Liver (tissue), 9 donors: ENCODE measurements around the gene JOSD2. TPM values are rescaled to one million over a fixed set of nuclear protein-coding genes. Genes with fewer than 3 reads are reported as not detected.

Experiments
- DNase-seq: peaks from one replicate; pipeline ENCODE4 v3.0.0-alpha.2; 2017; ENCODE audit warnings: low spot score
- H3K27ac ChIP-seq, 2 donors: one replicate each; pipeline ENCODE4 v1.7.0; 2013; ENCODE audit warnings: inconsistent platforms in 2 of 2, low read length in 2 of 2, control low read depth in 1 of 2, low read depth in 1 of 2, mild to moderate bottlenecking in 1 of 2
- H3K27me3 ChIP-seq, 4 donors: one replicate each; pipeline versions ENCODE4 v1.6.1 to v1.7.0; 2013; ENCODE audit warnings: low read length in 3 of 4, inconsistent platforms in 1 of 4, mild to moderate bottlenecking in 1 of 4, moderate library complexity in 1 of 4; ENCODE audit not compliant: control insufficient read depth in 4 of 4, insufficient read depth in 4 of 4
- H3K36me3 ChIP-seq, 4 donors: one replicate each; pipeline versions ENCODE4 v1.6.1 to v1.7.0; 2013; ENCODE audit warnings: low read length in 3 of 4, mild to moderate bottlenecking in 3 of 4, low read depth in 1 of 4, moderate library complexity in 1 of 4; ENCODE audit not compliant: control insufficient read depth in 4 of 4, insufficient read depth in 3 of 4
- H3K4me1 ChIP-seq, 4 donors: one replicate each; pipeline versions ENCODE4 v1.6.1 to v1.7.0; 2013; ENCODE audit warnings: low read length in 3 of 4, mild to moderate bottlenecking in 3 of 4, moderate library complexity in 1 of 4; ENCODE audit not compliant: control insufficient read depth in 4 of 4, insufficient read depth in 4 of 4
- H3K4me3 ChIP-seq, 3 donors: one replicate each; pipeline versions ENCODE4 v1.6.1 to v1.7.0; 2013; ENCODE audit warnings: low read length in 3 of 3, control low read depth in 1 of 3, low read depth in 1 of 3, mild to moderate bottlenecking in 1 of 3
- H3K9ac ChIP-seq, 2 donors: one replicate each; pipeline ENCODE4 v1.7.0; 2013; ENCODE audit warnings: low read length in 2 of 2, mild to moderate bottlenecking in 2 of 2, moderate library complexity in 2 of 2, control low read depth in 1 of 2, low read depth in 1 of 2
- H3K9me3 ChIP-seq, 4 donors: one replicate each; pipeline versions ENCODE4 v1.6.1 to v1.7.0; 2013; ENCODE audit warnings: low read length in 3 of 4; ENCODE audit not compliant: control insufficient read depth in 4 of 4
- EGR1 ChIP-seq, 2 donors: IDR thresholded peaks; 2 replicates each; pipeline ENCODE4 v1.6.1; 2016 to 2018; ENCODE audit warnings: antibody characterized with exemption in 2 of 2, low read depth in 2 of 2
- FOXA1 ChIP-seq: IDR thresholded peaks from 2 replicates; pipeline ENCODE4 v1.6.1; 2016; ENCODE audit warnings: antibody characterized with exemption
- FOXA2 ChIP-seq: IDR thresholded peaks from 2 replicates; pipeline ENCODE4 v1.6.1; 2016; ENCODE audit warnings: antibody characterized with exemption
- GABPA ChIP-seq, 2 donors: IDR thresholded peaks in 1 of 2; conservative IDR thresholded peaks in 1 of 2; 2 replicates each; pipeline ENCODE4 v1.6.1; 2016; ENCODE audit warnings: antibody characterized with exemption in 2 of 2, mild to moderate bottlenecking in 1 of 2, moderate library complexity in 1 of 2
- HNF4G ChIP-seq: IDR thresholded peaks from 2 replicates; pipeline ENCODE4 v1.6.1; 2016; ENCODE audit warnings: antibody characterized with exemption
- JUND ChIP-seq, 2 donors: IDR thresholded peaks; 2 replicates each; pipeline ENCODE4 v1.6.1; 2016; ENCODE audit warnings: antibody characterized with exemption in 2 of 2
- NR2F2 ChIP-seq: IDR thresholded peaks from 2 replicates; pipeline ENCODE4 v1.6.1; 2016; ENCODE audit warnings: antibody characterized with exemption
- RAD21 ChIP-seq, 2 donors: IDR thresholded peaks; 2 replicates each; pipeline ENCODE4 v1.6.1; 2016; ENCODE audit warnings: antibody characterized with exemption in 2 of 2, mild to moderate bottlenecking in 2 of 2
- SP1 ChIP-seq: IDR thresholded peaks from 2 replicates; pipeline ENCODE4 v1.6.1; 2018; ENCODE audit warnings: antibody characterized with exemption, mild to moderate bottlenecking
- TAF1 ChIP-seq: conservative IDR thresholded peaks from 2 replicates; pipeline ENCODE4 v1.6.1; 2016; ENCODE audit warnings: antibody characterized with exemption, mild to moderate bottlenecking
- YY1 ChIP-seq: IDR thresholded peaks from 2 replicates; pipeline ENCODE4 v1.6.1; 2016; ENCODE audit warnings: antibody characterized with exemption, mild to moderate bottlenecking
- WGBS: extraction: QIAGEN DNeasy Blood & Tissue Kit; methylation state at CpG from one replicate; pipeline ENCODE4 v1.1.7; 2013; 5-methylcytosine and 5-hydroxymethylcytosine counted together
- polyA plus RNA-seq, 2 donors: library from polyadenylated mRNA; stranded (reverse) in 1 of 2; unstranded in 1 of 2; fragments of 200-250 nt in 1 of 2; fragments of >200 nt in 1 of 2; fragmentation: Nextera tagmentation in 1 of 2; extraction: Ambion mirVana in 1 of 2; gene quantifications; one replicate each; pipeline versions ENCODE4 v1.2.1 to v1.2.3, GENCODE V29; 2013 to 2015
- total RNA-seq, 2 donors: library from RNA; depleted of rRNA; stranded (reverse); fragments of >200 nt; gene quantifications; one replicate each; pipeline ENCODE4 v1.2.3, GENCODE V29; 2014
- TF ChIP-seq, protein P1 (sequence below): fragments of 150-350 bp; IDR thresholded peaks from 2 replicates; pipeline ENCODE4 v1.5.1; 2017; ENCODE audit warnings: improper control_type of control experiment, low read depth, low read length; ENCODE audit not compliant: missing input control
- TF ChIP-seq, protein P2 (sequence below): IDR thresholded peaks from 2 replicates; pipeline ENCODE4 v1.6.1; 2016; ENCODE audit warnings: antibody characterized with exemption
- TF ChIP-seq, protein P3 (sequence below): IDR thresholded peaks from 2 replicates; pipeline ENCODE4 v1.6.1; 2016; ENCODE audit warnings: antibody characterized with exemption
- TF ChIP-seq, protein P4 (sequence below): IDR thresholded peaks from 2 replicates; pipeline ENCODE4 v1.6.1; 2016; ENCODE audit warnings: antibody characterized with exemption, mild to moderate bottlenecking
- donor health status: healthy.
- donor health status: healthy.
- donor health status: healthy.
- donor health status: healthy.
- donor health status: healthy.

The JOSD2 gene
- total and polyA plus RNA-seq, 4 donors, result 6.6 to 32.9 (median 20.0) TPM

DNA sequence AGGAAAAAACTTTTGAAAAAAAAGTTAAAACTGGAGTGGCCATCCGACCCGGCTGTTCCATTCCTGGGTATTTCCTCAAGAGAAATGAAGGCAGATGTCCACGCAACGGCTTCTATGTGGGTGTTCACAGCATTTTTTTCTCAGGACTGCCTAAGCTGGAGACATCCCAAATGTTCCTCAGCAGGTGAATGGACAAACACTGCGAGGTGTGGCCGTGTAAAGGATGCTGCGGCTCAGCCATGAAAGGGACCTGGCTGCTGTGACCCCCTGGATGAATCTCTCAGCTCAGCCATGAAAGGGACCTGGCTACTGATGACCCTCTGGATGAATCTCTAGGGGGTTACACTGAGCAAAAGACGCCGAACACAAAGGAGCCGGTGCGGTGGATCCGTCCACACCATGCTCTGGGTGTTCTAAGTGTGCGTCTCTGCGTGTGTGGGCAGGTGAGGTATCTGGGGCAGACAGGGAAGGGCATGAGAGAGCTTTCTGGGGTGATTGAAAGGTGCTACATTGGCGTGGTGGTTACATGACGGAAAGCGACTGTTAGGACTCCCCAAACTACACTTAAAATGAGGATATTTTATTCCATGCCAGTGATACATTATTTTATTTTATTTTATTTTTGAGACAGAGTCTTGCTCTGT lies 10.0 kb upstream of the JOSD2 start:
- no peak for DNase-seq
- Histone ChIP-seq H3K9me3 (no peaks in the 10 kb centered on the region), H3K9ac (no peak overlapping the region), H3K27me3 (no peaks in the 10 kb centered on the region), H3K36me3 (no peaks in the 10 kb centered on the region), H3K4me1 (no peaks in the 10 kb centered on the region), H3K4me3 (no peak overlapping the region), H3K27ac (no peak overlapping the region)
- TF ChIP-seq EGR1 (IDR thresholded peaks at IDR 0.05; ENCODE audit: low read depth in 2 of 2) (no peak), FOXA1 (no peak)
- 86% methylated on average over 17 of the region's 17 CpGs for WGBS

DNA sequence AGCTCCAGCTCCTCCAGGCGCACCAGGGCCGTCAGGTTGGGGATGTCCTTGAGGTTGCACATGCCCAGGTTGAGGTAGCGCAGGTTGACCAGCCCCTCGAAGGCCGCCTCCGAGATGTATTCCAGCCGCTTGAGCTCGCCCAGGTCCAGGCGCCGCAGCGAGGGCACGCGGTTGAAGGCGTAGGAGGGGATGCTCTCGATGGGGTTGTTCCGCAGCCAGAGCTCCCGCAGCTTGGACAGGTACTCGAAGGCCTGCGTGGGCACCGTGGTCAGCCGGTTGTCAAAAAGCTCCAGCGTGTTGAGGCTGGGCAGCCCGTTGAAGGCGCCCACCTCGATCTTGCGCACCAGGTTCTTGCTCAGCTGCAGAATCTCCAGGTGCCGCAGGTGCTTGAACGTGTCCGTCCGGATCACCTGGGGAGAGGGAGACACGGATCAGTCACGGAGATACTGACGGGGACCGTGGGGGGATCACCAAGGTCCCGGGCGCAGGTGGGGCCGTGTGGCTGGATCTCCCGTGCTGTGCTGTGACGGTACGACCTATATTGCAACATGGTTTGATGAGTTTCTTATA lies 8.1 kb upstream of the JOSD2 start:
- Histone ChIP-seq H3K9ac (no peak overlapping the region), H3K9me3 (no peaks in the 10 kb centered on the region), H3K27me3 (no peaks in the 10 kb centered on the region), H3K36me3 (no peaks in the 10 kb centered on the region), H3K4me1 (peaks cover 0 to under 1% (median 0%) of the 10 kb centered on the region in 4 donors), H3K27ac (no peak overlapping the region), H3K4me3 (no peak overlapping the region)
- TF ChIP-seq JUND (IDR thresholded peaks at IDR 0.05) (no peak), TAF1 (no peak), RAD21 (IDR thresholded peaks at IDR 0.05) (no peak), YY1 (no peak), NR2F2 (no peak), GABPA (IDR thresholded peaks at IDR 0.05 in 1 of 2, conservative IDR thresholded peaks at IDR 0.05 in 1 of 2) (no peak), FOXA1 (no peak), FOXA2 (no peak), HNF4G (no peak), SP1 (no peak)
- TF ChIP-seq, protein P1, sequence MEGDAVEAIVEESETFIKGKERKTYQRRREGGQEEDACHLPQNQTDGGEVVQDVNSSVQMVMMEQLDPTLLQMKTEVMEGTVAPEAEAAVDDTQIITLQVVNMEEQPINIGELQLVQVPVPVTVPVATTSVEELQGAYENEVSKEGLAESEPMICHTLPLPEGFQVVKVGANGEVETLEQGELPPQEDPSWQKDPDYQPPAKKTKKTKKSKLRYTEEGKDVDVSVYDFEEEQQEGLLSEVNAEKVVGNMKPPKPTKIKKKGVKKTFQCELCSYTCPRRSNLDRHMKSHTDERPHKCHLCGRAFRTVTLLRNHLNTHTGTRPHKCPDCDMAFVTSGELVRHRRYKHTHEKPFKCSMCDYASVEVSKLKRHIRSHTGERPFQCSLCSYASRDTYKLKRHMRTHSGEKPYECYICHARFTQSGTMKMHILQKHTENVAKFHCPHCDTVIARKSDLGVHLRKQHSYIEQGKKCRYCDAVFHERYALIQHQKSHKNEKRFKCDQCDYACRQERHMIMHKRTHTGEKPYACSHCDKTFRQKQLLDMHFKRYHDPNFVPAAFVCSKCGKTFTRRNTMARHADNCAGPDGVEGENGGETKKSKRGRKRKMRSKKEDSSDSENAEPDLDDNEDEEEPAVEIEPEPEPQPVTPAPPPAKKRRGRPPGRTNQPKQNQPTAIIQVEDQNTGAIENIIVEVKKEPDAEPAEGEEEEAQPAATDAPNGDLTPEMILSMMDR, result no peak
- TF ChIP-seq, protein P2, sequence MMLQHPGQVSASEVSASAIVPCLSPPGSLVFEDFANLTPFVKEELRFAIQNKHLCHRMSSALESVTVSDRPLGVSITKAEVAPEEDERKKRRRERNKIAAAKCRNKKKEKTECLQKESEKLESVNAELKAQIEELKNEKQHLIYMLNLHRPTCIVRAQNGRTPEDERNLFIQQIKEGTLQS, result no peak
- TF ChIP-seq, protein P3, sequence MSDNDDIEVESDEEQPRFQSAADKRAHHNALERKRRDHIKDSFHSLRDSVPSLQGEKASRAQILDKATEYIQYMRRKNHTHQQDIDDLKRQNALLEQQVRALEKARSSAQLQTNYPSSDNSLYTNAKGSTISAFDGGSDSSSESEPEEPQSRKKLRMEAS, result no peak
- TF ChIP-seq, protein P4, sequence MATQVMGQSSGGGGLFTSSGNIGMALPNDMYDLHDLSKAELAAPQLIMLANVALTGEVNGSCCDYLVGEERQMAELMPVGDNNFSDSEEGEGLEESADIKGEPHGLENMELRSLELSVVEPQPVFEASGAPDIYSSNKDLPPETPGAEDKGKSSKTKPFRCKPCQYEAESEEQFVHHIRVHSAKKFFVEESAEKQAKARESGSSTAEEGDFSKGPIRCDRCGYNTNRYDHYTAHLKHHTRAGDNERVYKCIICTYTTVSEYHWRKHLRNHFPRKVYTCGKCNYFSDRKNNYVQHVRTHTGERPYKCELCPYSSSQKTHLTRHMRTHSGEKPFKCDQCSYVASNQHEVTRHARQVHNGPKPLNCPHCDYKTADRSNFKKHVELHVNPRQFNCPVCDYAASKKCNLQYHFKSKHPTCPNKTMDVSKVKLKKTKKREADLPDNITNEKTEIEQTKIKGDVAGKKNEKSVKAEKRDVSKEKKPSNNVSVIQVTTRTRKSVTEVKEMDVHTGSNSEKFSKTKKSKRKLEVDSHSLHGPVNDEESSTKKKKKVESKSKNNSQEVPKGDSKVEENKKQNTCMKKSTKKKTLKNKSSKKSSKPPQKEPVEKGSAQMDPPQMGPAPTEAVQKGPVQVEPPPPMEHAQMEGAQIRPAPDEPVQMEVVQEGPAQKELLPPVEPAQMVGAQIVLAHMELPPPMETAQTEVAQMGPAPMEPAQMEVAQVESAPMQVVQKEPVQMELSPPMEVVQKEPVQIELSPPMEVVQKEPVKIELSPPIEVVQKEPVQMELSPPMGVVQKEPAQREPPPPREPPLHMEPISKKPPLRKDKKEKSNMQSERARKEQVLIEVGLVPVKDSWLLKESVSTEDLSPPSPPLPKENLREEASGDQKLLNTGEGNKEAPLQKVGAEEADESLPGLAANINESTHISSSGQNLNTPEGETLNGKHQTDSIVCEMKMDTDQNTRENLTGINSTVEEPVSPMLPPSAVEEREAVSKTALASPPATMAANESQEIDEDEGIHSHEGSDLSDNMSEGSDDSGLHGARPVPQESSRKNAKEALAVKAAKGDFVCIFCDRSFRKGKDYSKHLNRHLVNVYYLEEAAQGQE, result no peak
- DNase-seq, result no peak
- 96% methylated on average over 40 of the region's 40 CpGs for WGBS
